ENCODE data around the gene CABP7. TPM values are rescaled to one million over a fixed set of nuclear protein-coding genes. Genes with fewer than 3 reads are reported as not detected.

Gene CABP7
- 0.72 and 0.73 TPM in 2 replicates for polyA plus RNA-seq (2012; rRNA removed)
- 0.42 and 0.55 TPM in 2 replicates for polyA plus RNA-seq (2012; cell fraction: cytosol; rRNA removed)
- polyA plus RNA-seq (2012; cell fraction: nucleus; rRNA removed): 1.0 and 1.2 TPM in 2 replicates

DNA sequence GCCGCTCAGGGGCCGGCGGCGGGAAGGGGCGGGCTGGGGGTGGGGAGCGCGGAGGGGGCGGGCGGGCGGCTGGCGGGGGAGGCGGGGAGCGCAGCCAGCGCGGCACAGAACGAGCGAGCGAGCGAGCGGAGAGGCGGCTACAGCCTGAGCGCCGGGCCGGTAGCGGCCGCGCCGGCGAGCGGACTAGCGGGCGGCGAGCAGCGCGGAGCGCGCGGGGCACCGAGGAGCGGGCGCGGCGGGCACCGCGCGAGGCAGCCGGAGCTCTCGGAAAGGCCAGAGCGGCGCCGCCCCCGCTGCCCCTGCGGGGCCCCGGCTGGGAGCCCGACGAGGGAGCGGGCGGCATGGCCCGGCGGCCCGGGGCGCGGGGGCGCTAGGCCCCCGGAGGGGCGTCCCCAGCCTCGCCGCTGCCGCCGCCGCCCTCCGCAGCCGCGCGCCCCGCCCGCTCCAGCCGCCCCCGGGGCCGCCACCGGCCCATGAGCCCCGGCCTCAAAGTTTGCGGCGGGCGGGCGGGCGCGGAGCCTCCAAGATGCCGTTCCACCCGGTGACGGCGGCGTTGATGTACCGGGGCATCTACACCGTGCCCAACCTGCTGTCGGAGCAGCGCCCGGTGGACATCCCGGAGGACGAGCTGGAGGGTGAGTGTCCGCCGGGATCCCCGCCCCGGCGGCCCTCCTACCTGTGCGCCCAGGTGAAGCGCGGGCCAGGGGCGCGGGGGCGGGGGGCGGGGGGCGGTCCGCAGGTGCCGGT is at the start of gene CABP7:
Gene CABP7 (plus strand): TSS at position 105 of the 747 bp plus-strand sequence. CDS start 422 bp downstream, at position 527.
- Histone ChIP-seq H3K9ac (no peak within 1 kb of the TSS), H3K79me2 (ENCODE audit: insufficient read depth) (no peaks in the 10 kb centered on the region), H3K9me3 (no peaks in the 10 kb centered on the region), H3K27ac (ENCODE audit: low read depth in 2 of 2, low read length in 1 of 2) (peak within 1 kb of the TSS in 1 of 2 experiments; percentile 60; a peak in 2 of 4 replicates), H2AFZ (ENCODE audit: low read depth) (no peak within 1 kb of the TSS), H4K20me1 (ENCODE audit: insufficient read depth) (peaks cover 12% of the 10 kb centered on the region; the same call in 1 of the 2 replicates), H3K27me3 (ENCODE audit: insufficient read depth) (peaks cover 18% of the 10 kb centered on the region; the same call in 1 of the 2 replicates), H3K9me2 (no peaks in the 10 kb centered on the region), H3K36me3 (replicated peaks in 1 of 2; ENCODE audit: control insufficient read depth in 1 of 2, insufficient read depth in 2 of 2, low read length in 1 of 2) (no peaks in the 10 kb centered on the region), H3K4me3 (ENCODE audit: low read depth in 2 of 2, low read length in 1 of 2) (peak within 1 kb of the TSS in 1 of 2 experiments; percentile 42; a peak in 2 of 4 replicates), H3K4me2 (no peak within 1 kb of the TSS), H3F3A (replicated peaks; ENCODE audit: insufficient read depth) (no peaks in the 10 kb centered on the region), H3K4me1 (ENCODE audit: control insufficient read depth in 1 of 2, insufficient read depth in 2 of 2, low read depth in 1 of 2, low read length in 1 of 2) (peaks cover 0 to 54% of the 10 kb centered on the region in 2 experiments; a peak in 1 of 4 replicates)
- DNase-seq: peak; percentile 79
- whole genome bisulfite sequencing (ENCODE audit: low lambda C conversion rate): 5% methylated on average over 8 of the region's 115 CpGs
- ChIA-PET CTCF (interaction anchor here (0.7 to 5.2 kb wide), 6 partner anchors 9 to 323 kb away, joined by 3 to 34 read pairs (median 6); no protein-coding TSS in a partner anchor), POLR2A (interaction anchor here (1.0 to 2.5 kb wide), 3 partner anchors 8 to 18 kb away, joined by 3 to 13 read pairs (median 5); no protein-coding TSS in a partner anchor)
- TF ChIP-seq ELF1 (IDR thresholded peaks at IDR 0.05) (no peak), RFX5 (IDR thresholded peaks at IDR 0.05; ENCODE audit: low read length) (no peak)

DNA sequence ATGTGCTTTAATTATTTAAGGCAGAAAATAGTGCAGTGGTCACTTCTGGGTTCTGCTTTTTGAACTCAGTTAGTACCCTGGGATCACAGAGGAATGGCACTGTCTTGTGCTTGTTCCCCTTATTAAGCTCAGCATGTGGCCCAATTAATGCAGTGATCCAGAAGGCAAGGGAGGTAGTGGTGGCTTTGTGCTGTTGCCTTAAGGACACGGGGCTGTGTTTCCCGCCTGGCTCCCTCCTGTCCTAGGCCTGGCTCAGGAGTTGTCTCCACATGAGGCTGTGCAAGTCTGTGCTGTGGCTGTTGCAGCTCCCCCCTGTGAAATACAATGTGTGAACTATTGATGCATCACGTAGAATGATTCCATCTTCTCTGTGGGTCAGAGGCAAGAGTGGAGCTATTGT is 49.2 kb upstream of the CABP7 start:
- H3K36me3 ChIP-seq (replicated peaks in 1 of 2; ENCODE audit: control insufficient read depth in 1 of 2, insufficient read depth in 2 of 2, low read length in 1 of 2): peaks cover 21 to 50% of the 10 kb centered on the region in 2 experiments
- no peak for DNase-seq
- no peak overlapping the region for H3K9ac ChIP-seq
- H4K20me1 ChIP-seq (ENCODE audit: insufficient read depth): no peaks in the 10 kb centered on the region
- no peaks in the 10 kb centered on the region for H3K27me3 ChIP-seq (ENCODE audit: insufficient read depth)
- 93% methylated on average over 3 of the region's 3 CpGs for WGBS (ENCODE audit: low lambda C conversion rate)
- H3K27ac ChIP-seq (ENCODE audit: low read depth in 2 of 2, low read length in 1 of 2): no peak overlapping the region
- H3F3A ChIP-seq (replicated peaks; ENCODE audit: insufficient read depth): no peaks in the 10 kb centered on the region
- no peak overlapping the region for H3K4me3 ChIP-seq (ENCODE audit: low read depth in 2 of 2, low read length in 1 of 2)
- no peaks in the 10 kb centered on the region for H3K9me3 ChIP-seq
- TF ChIP-seq, protein P1, sequence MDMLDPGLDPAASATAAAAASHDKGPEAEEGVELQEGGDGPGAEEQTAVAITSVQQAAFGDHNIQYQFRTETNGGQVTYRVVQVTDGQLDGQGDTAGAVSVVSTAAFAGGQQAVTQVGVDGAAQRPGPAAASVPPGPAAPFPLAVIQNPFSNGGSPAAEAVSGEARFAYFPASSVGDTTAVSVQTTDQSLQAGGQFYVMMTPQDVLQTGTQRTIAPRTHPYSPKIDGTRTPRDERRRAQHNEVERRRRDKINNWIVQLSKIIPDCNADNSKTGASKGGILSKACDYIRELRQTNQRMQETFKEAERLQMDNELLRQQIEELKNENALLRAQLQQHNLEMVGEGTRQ (IDR thresholded peaks at IDR 0.05; ENCODE audit: borderline replicate concordance, low read depth, low read length): no peak
- TF ChIP-seq RFX5 (IDR thresholded peaks at IDR 0.05; ENCODE audit: low read length) (no peak), JUND (IDR thresholded peaks at IDR 0.05) (no peak), GABPA (IDR thresholded peaks at IDR 0.05; ENCODE audit: low read depth) (no peak), SMC3 (IDR thresholded peaks at IDR 0.05; ENCODE audit: low read depth, low read length) (no peak), EP300 (IDR thresholded peaks at IDR 0.05; ENCODE audit: borderline replicate concordance in 1 of 2, low read depth in 1 of 2, low read length in 1 of 2) (no peak), GATA2 (CRISPR knock-in tag; IDR thresholded peaks at IDR 0.05) (no peak), FOSL2 (IDR thresholded peaks at IDR 0.05; ENCODE audit: borderline replicate concordance, low read depth) (no peak), TCF12 (IDR thresholded peaks at IDR 0.05) (no peak)
- TF ChIP-seq, protein P2, sequence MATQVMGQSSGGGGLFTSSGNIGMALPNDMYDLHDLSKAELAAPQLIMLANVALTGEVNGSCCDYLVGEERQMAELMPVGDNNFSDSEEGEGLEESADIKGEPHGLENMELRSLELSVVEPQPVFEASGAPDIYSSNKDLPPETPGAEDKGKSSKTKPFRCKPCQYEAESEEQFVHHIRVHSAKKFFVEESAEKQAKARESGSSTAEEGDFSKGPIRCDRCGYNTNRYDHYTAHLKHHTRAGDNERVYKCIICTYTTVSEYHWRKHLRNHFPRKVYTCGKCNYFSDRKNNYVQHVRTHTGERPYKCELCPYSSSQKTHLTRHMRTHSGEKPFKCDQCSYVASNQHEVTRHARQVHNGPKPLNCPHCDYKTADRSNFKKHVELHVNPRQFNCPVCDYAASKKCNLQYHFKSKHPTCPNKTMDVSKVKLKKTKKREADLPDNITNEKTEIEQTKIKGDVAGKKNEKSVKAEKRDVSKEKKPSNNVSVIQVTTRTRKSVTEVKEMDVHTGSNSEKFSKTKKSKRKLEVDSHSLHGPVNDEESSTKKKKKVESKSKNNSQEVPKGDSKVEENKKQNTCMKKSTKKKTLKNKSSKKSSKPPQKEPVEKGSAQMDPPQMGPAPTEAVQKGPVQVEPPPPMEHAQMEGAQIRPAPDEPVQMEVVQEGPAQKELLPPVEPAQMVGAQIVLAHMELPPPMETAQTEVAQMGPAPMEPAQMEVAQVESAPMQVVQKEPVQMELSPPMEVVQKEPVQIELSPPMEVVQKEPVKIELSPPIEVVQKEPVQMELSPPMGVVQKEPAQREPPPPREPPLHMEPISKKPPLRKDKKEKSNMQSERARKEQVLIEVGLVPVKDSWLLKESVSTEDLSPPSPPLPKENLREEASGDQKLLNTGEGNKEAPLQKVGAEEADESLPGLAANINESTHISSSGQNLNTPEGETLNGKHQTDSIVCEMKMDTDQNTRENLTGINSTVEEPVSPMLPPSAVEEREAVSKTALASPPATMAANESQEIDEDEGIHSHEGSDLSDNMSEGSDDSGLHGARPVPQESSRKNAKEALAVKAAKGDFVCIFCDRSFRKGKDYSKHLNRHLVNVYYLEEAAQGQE (IDR thresholded peaks at IDR 0.05; ENCODE audit: low read depth, low read length): no peak
- TF ChIP-seq, protein P3, sequence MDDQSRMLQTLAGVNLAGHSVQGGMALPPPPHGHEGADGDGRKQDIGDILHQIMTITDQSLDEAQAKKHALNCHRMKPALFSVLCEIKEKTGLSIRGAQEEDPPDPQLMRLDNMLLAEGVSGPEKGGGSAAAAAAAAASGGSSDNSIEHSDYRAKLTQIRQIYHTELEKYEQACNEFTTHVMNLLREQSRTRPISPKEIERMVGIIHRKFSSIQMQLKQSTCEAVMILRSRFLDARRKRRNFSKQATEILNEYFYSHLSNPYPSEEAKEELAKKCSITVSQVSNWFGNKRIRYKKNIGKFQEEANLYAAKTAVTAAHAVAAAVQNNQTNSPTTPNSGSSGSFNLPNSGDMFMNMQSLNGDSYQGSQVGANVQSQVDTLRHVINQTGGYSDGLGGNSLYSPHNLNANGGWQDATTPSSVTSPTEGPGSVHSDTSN (IDR thresholded peaks at IDR 0.05): no peak
- CTCF ChIA-PET: interaction anchor here (0.8 to 3.6 kb wide), 3 partner anchors 19 to 418 kb away, joined by 4 to 10 read pairs (median 4); no protein-coding TSS in a partner anchor
- no peak overlapping the region for H3K4me2 ChIP-seq
- POLR2A ChIA-PET: interaction anchor here (0.6 kb wide), 1 partner anchor 930 kb away, joined by 5 read pairs; no protein-coding TSS in a partner anchor
- H3K9me2 ChIP-seq: no peaks in the 10 kb centered on the region
- no peaks in the 10 kb centered on the region for H3K4me1 ChIP-seq (ENCODE audit: control insufficient read depth in 1 of 2, insufficient read depth in 2 of 2, low read depth in 1 of 2, low read length in 1 of 2)
- H2AFZ ChIP-seq (ENCODE audit: low read depth): no peak overlapping the region
- no peaks in the 10 kb centered on the region for H3K79me2 ChIP-seq (ENCODE audit: insufficient read depth)
